SU-DHL-6 (cell line): Measurements from ENCODE around the gene PKLR.

Experiments used
- CTCF ChIP-seq: fragments of 200-600 bp; sonication (generic); IDR thresholded peaks from one replicate; pipeline ENCODE4 v1.5.1; 2017; ENCODE audit warnings: antibody characterized with exemption, mild to moderate bottlenecking, low read length, moderate library complexity; ENCODE audit not compliant: insufficient read depth, poor library complexity, severe bottlenecking
- EZH2phosphoT487 ChIP-seq: fragments of 200-600 bp; sonication (generic), shearing (Covaris generic); conservative IDR thresholded peaks from 2 replicates; pipeline ENCODE4 v1.6.1; 2018; ENCODE audit warnings: mild to moderate bottlenecking, antibody characterized with exemption, low read length, moderate library complexity, mixed read lengths

- TF ChIP-seq CTCF (no peak), EZH2phosphoT487 (no peak)
Observed at GRCh38 chr1:155277902-155278688, 23.1 kb downstream of the PKLR start.
